Psoas muscle (tissue), 8 donors: ENCODE results near the gene TRAPPC2L. TPM values are rescaled to one million over a fixed set of nuclear protein-coding genes. Genes with fewer than 3 reads are reported as not detected.

ENCODE experiments used
- ATAC-seq, 4 donors: fragments of 200-7000 bp; cut with Tn5 transposase; one replicate each; pipeline ENCODE4 v1.9.1; 2020; ENCODE audit warnings: moderate library complexity in 3 of 4, mild to moderate bottlenecking in 2 of 4
- DNase-seq, 2 donors: peaks; one replicate each; pipeline ENCODE4 v3.0.0-alpha.2; 2020
- H3K27ac ChIP-seq: fragments of 200-600 bp; one replicate; pipeline ENCODE4 v1.8.0; 2022
- H3K27me3 ChIP-seq, 3 donors: fragments of 200-600 bp in 1 of 3; one replicate each; pipeline versions ENCODE4 v1.6.1 to v1.8.0; 2013 to 2022; ENCODE audit warnings: low read length in 2 of 3, mild to moderate bottlenecking in 2 of 3, moderate library complexity in 1 of 3; ENCODE audit not compliant: insufficient read depth in 3 of 3
- H3K36me3 ChIP-seq, 2 donors: fragments of 200-600 bp in 1 of 2; one replicate each; pipeline versions ENCODE4 v1.6.1 to v1.8.0; 2013 to 2022; ENCODE audit warnings: low read depth in 1 of 2, mild to moderate bottlenecking in 1 of 2, moderate library complexity in 1 of 2; ENCODE audit not compliant: insufficient read depth in 1 of 2
- H3K4me1 ChIP-seq: fragments of 200-600 bp; one replicate; pipeline ENCODE4 v1.8.0; 2022
- H3K4me3 ChIP-seq: fragments of 200-600 bp; one replicate; pipeline ENCODE4 v1.8.0; 2022; ENCODE audit warnings: mild to moderate bottlenecking
- H3K9me3 ChIP-seq: fragments of 200-600 bp; one replicate; pipeline ENCODE4 v1.8.0; 2022
- CTCF ChIP-seq: fragments of 200-600 bp; IDR thresholded peaks from one replicate; pipeline ENCODE4 v1.8.0; 2022; ENCODE audit warnings: antibody characterized with exemption
- WGBS, 3 donors: extraction: QIAGEN DNeasy Blood & Tissue Kit; methylation state at CpG; one replicate each; pipeline versions ENCODE4 v1.1.6 to v1.1.7; 2013; 5-methylcytosine and 5-hydroxymethylcytosine counted together
- intact Hi-C, 2 donors: fragments of 100-400 bp; cut with DNase I; formaldehyde crosslinking; loops; one replicate each; pipeline versions ENCODE4 v1.11.0 to v1.14.2; 2022
- polyA plus RNA-seq, 3 donors: library from polyadenylated mRNA; stranded (reverse); fragments of 200-250 nt; gene quantifications; one replicate each; pipeline ENCODE4 v1.2.3, GENCODE V29; 2013
- total RNA-seq, 4 donors: library from RNA; stranded (reverse); fragmentation: NEBNext Ultra II Directional in 2 of 4; extraction: Animal tissue kit (Norgen Biotek cat#: 25700) in 2 of 4; gene quantifications; one replicate each; pipeline versions ENCODE4 v1.2.1 to v1.2.4, GENCODE V29; 2021 to 2023
- donor health status: healthy with polysubstance abuse.
- donor health status: DM: no; HTN: no; CAD: no; lungs with moderate emphysema.
- donor health status: Bipolar disorder and iron deficiency.
- donor health status: healthy.
- donor health status: DM: yes; HTN: yes; CAD: no.
- donor health status: DM: no; HTN: no; CAD: no.
- donor health status: DM: no; HTN: no; CAD: no.
- donor health status: DM: yes; HTN: yes; CAD: no.

TRAPPC2L gene
- total and polyA plus RNA-seq, 7 donors, result 23.9 to 42.6 (median 38.6) TPM

GRCh38 chr16:88911136-88911945 lies 54.4 kb downstream of the TRAPPC2L start:
- 52 to 69% (median 61%) methylated on average over 35 to 36 of the region's 36 CpGs for WGBS, 3 donors
- no peak for DNase-seq

GRCh38 chr16:88911946-88912310 lies 55.0 kb downstream of the TRAPPC2L start:
- H3K9me3 ChIP-seq, result no peaks in the 10 kb centered on the region
- no peaks in the 10 kb centered on the region for H3K4me1 ChIP-seq
- H3K36me3 ChIP-seq, result no peaks in the 10 kb centered on the region
- no peak for TF ChIP-seq CTCF
- no peak for ATAC-seq
- no peak overlapping the region for H3K4me3 ChIP-seq
- no peak overlapping the region for H3K27ac ChIP-seq
- peaks cover 0 to 3% (median 0%) of the 10 kb centered on the region in 3 donors for H3K27me3 ChIP-seq
- WGBS, 3 donors, result 86 to 93% (median 90%) methylated on average over 16 of the region's 16 CpGs
- DNase-seq, result no peak
- intact Hi-C loops, result loop anchor here in 1 of 2 donors (10.0 kb wide), 1 partner anchor 97 kb away; the partner anchor contains the start of gene APRT

More at GRCh38 chr16:88911136-88911945, 54.4 kb downstream of the TRAPPC2L start:
- H3K27ac ChIP-seq, result peak overlapping the region; percentile 36
- no peaks in the 10 kb centered on the region for H3K9me3 ChIP-seq
- H3K36me3 ChIP-seq, result no peaks in the 10 kb centered on the region
- no peak for ATAC-seq
- no peaks in the 10 kb centered on the region for H3K4me1 ChIP-seq
- no peak overlapping the region for H3K4me3 ChIP-seq
- intact Hi-C loops, result loop anchor here in 1 of 2 donors (10.0 kb wide), 1 partner anchor 97 kb away; the partner anchor contains the start of gene APRT
- no peak for TF ChIP-seq CTCF
- H3K27me3 ChIP-seq, result peaks cover 0 to 3% (median 0%) of the 10 kb centered on the region in 3 donors

Other genes with a start within 250 kb of the TRAPPC2L start
- gene IL17C, start 218.6 kb upstream of the TRAPPC2L start, total RNA-seq, result not detected
- not detected for gene IL17C, start 218.6 kb upstream of the TRAPPC2L start, polyA plus RNA-seq
- gene CYBA, start 206.1 kb upstream of the TRAPPC2L start, total RNA-seq, result 10 to 100 TPM; 17.1 to 20.2 (median 19.2) TPM
- 10 to 100 TPM in 2 of 3 donors, 1 to 10 TPM in 1; 9.1 to 28.0 (median 24.0) TPM for gene CYBA, start 206.1 kb upstream of the TRAPPC2L start, polyA plus RNA-seq
- gene MVD, start 194.0 kb upstream of the TRAPPC2L start, total RNA-seq, result 10 to 100 TPM; 11.7 to 26.8 (median 16.1) TPM
- gene MVD, start 194.0 kb upstream of the TRAPPC2L start, polyA plus RNA-seq, result 10 to 100 TPM; 13.7 to 19.2 (median 15.9) TPM
- 1 to 10 TPM; 1.5 to 8.5 (median 4.0) TPM for gene SNAI3, start 170.6 kb upstream of the TRAPPC2L start, total RNA-seq
- 1 to 10 TPM; 1.2 to 5.3 (median 3.0) TPM for gene SNAI3, start 170.6 kb upstream of the TRAPPC2L start, polyA plus RNA-seq
- 10 to 100 TPM; 13.4 to 22.9 (median 15.7) TPM for gene RNF166, start 150.7 kb upstream of the TRAPPC2L start, total RNA-seq
- 10 to 100 TPM; 10.1 to 14.9 (median 12.1) TPM for gene RNF166, start 150.7 kb upstream of the TRAPPC2L start, polyA plus RNA-seq
- gene CTU2, start 150.6 kb upstream of the TRAPPC2L start, total RNA-seq, result 10 to 100 TPM; 12.4 to 24.1 (median 19.6) TPM
- 10 to 100 TPM; 20.2 to 24.1 (median 21.9) TPM for gene CTU2, start 150.6 kb upstream of the TRAPPC2L start, polyA plus RNA-seq
- 10 to 100 TPM in 2 of 4 donors, 1 to 10 TPM in 2; 8.8 to 12.6 (median 10.9) TPM for gene PIEZO1, start 71.9 kb upstream of the TRAPPC2L start, total RNA-seq
- 10 to 100 TPM in 2 of 3 donors, 1 to 10 TPM in 1; 7.2 to 26.8 (median 10.2) TPM for gene PIEZO1, start 71.9 kb upstream of the TRAPPC2L start, polyA plus RNA-seq
- under 1 TPM in 3 of 4 donors, not detected in 1; 0.17 to 0.59 (median 0.25) TPM for gene CDT1, start 53.3 kb upstream of the TRAPPC2L start, total RNA-seq
- gene CDT1, start 53.3 kb upstream of the TRAPPC2L start, polyA plus RNA-seq, result under 1 TPM; 0.03 to 0.13 (median 0.04) TPM
- 10 to 100 TPM; 32.8 to 67.7 (median 55.0) TPM for gene APRT, start 45.2 kb upstream of the TRAPPC2L start, total RNA-seq
- gene APRT, start 45.2 kb upstream of the TRAPPC2L start, polyA plus RNA-seq, result 100 to 1,000 TPM in 1 of 3 donors, 10 to 100 TPM in 2; 49.4 to 165 (median 66.9) TPM
- gene GALNS, start 180 bp upstream of the TRAPPC2L start, total RNA-seq, result 10 to 100 TPM in 2 of 4 donors, 1 to 10 TPM in 2; 4.8 to 10.4 (median 9.7) TPM
- gene GALNS, start 180 bp upstream of the TRAPPC2L start, polyA plus RNA-seq, result 10 to 100 TPM in 2 of 3 donors, 1 to 10 TPM in 1; 9.0 to 15.4 (median 12.3) TPM
- gene PABPN1L, start 9.5 kb downstream of the TRAPPC2L start, total RNA-seq, result not detected
- gene PABPN1L, start 9.5 kb downstream of the TRAPPC2L start, polyA plus RNA-seq, result not detected
- 10 to 100 TPM in 1 of 4 donors, 1 to 10 TPM in 3; 4.7 to 15.0 (median 6.7) TPM for gene CBFA2T3, start 120.1 kb downstream of the TRAPPC2L start, total RNA-seq
- 1 to 10 TPM; 2.6 to 6.0 (median 3.4) TPM for gene CBFA2T3, start 120.1 kb downstream of the TRAPPC2L start, polyA plus RNA-seq
- gene ACSF3, start 236.7 kb downstream of the TRAPPC2L start, total RNA-seq, result 10 to 100 TPM; 16.2 to 26.5 (median 19.1) TPM
- gene ACSF3, start 236.7 kb downstream of the TRAPPC2L start, polyA plus RNA-seq, result 10 to 100 TPM; 13.4 to 15.5 (median 13.5) TPM